ENCODE measurements around the gene TUSC7. TPM values are rescaled to one million over a fixed set of nuclear protein-coding genes. Genes with fewer than 3 reads are reported as not detected.

Gene TUSC7
- total RNA-seq, 1 donor from 2014 or later = not detected

DNA sequence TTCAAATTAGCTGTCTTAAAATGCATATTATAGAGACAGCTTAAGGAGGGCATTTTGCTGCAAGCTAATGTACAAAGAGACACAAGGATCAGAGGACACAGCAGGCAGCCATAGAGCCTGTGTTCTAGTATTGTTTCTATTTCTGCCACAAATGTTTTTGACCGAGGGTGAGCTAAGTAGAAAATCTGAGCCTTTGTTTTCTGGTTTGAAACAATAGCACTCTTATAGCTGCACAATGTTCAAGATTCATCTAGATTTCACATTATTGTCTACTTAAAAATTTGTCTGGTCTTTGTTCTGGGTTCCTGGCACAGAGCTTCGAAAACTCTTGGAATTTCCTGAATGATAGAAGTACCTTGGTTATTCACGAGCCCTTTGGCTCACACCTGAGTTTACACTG is 40.0 kb upstream of the TUSC7 start:
- no peaks in the 10 kb centered on the region for H3K36me3 Mint-ChIP-seq (ENCODE audit: unreplicated experiment)
- no peak for DNase-seq
- H3K27ac Mint-ChIP-seq (ENCODE audit: unreplicated experiment) = no peak overlapping the region
- peaks cover 2% of the 10 kb centered on the region for H3K27me3 Mint-ChIP-seq (ENCODE audit: unreplicated experiment)
- H3K4me1 Mint-ChIP-seq (ENCODE audit: low read depth, unreplicated experiment) = no peaks in the 10 kb centered on the region
- H3K4me3 Mint-ChIP-seq (ENCODE audit: unreplicated experiment) = no peak overlapping the region
- no peak for TF ChIP-seq CTCF (IDR thresholded peaks at IDR 0.05; ENCODE audit: partially characterized antibody, unreplicated experiment)
- H3K9me3 Mint-ChIP-seq (ENCODE audit: unreplicated experiment) = no peaks in the 10 kb centered on the region

- no peak for TF ChIP-seq CTCF (IDR thresholded peaks at IDR 0.05; ENCODE audit: partially characterized antibody, unreplicated experiment)
- Mint-ChIP-seq H3K9me3 (ENCODE audit: unreplicated experiment) (no peaks in the 10 kb centered on the region), H3K4me1 (ENCODE audit: low read depth, unreplicated experiment) (no peaks in the 10 kb centered on the region), H3K27ac (ENCODE audit: unreplicated experiment) (no peak overlapping the region), H3K4me3 (ENCODE audit: unreplicated experiment) (no peak overlapping the region), H3K36me3 (ENCODE audit: unreplicated experiment) (no peaks in the 10 kb centered on the region), H3K27me3 (ENCODE audit: unreplicated experiment) (peaks cover 2% of the 10 kb centered on the region)
- no peak for DNase-seq
Measured at GRCh38 chr3:116671151-116671550, 38.4 kb upstream of the TUSC7 start.

DNA sequence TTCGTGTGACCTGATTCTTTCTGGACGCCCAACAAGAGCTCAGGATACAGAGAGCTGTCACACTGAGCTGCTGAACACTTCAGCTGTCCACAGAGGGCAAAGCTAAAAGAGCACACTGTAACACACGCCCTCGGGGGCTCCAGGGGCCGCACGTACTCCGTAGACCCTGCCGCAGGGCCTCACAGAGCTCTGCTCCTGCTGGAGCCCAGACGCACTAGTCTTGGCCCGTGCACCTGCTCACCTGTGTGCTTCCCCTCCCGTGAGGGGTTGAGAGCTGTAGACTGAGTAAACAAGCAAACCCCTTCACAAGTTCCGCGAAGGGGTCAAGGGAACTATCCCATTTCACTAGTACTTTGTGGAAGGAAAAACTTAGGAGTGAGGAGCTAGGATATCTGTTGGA is 30.7 kb upstream of the TUSC7 start:
- Mint-ChIP-seq H3K36me3 (ENCODE audit: unreplicated experiment) (no peaks in the 10 kb centered on the region), H3K9me3 (ENCODE audit: unreplicated experiment) (no peaks in the 10 kb centered on the region), H3K27ac (ENCODE audit: unreplicated experiment) (no peak overlapping the region), H3K4me1 (ENCODE audit: low read depth, unreplicated experiment) (no peaks in the 10 kb centered on the region), H3K27me3 (ENCODE audit: unreplicated experiment) (no peaks in the 10 kb centered on the region), H3K4me3 (ENCODE audit: unreplicated experiment) (no peak overlapping the region)
- no peak for TF ChIP-seq CTCF (IDR thresholded peaks at IDR 0.05; ENCODE audit: partially characterized antibody, unreplicated experiment)
- DNase-seq = no peak

DNA sequence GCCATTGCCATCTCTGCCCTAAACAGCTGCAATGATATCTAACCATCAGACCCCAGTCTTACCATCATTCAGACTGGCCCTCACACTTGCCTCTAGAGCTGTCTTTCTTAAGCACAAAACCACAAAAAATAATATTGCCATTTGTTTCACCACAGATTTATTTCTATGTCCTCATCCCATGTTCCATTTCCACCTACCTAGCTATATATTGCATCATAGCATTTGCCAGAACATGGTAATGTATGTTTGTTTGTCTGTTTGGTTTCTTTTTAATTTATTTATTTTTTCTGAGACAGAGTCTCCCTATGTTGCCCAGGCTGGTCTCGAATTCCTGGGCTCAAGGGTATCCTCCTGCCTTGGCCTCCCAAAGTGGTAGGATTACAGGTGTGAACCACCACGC is 18.5 kb upstream of the TUSC7 start:
- Mint-ChIP-seq H3K4me1 (ENCODE audit: low read depth, unreplicated experiment) (no peaks in the 10 kb centered on the region), H3K27ac (ENCODE audit: unreplicated experiment) (no peak overlapping the region), H3K9me3 (ENCODE audit: unreplicated experiment) (no peaks in the 10 kb centered on the region), H3K36me3 (ENCODE audit: unreplicated experiment) (no peaks in the 10 kb centered on the region), H3K27me3 (ENCODE audit: unreplicated experiment) (no peaks in the 10 kb centered on the region), H3K4me3 (ENCODE audit: unreplicated experiment) (no peak overlapping the region)
- no peak for DNase-seq
- no peak for TF ChIP-seq CTCF (IDR thresholded peaks at IDR 0.05; ENCODE audit: partially characterized antibody, unreplicated experiment)

DNA sequence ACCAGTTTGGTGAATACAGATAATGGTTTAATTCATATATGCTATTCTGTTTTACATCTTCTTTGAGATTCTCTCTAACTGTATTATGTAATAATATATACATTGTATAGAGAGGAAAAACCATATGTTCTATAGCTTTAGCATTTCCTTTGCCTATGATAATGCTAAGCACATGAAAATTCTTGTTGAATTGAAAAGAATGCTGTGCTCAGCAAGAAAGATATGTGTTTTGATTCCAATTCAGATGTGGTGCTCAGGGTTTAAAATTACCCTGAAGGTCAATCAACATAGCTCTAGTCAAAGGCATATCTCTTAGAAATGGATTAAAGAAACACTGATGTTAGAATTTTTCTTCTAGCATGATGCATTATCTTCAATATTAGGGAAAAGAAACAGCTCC is 8.5 kb upstream of the TUSC7 start:
- Mint-ChIP-seq H3K27me3 (ENCODE audit: unreplicated experiment) (peaks cover 2% of the 10 kb centered on the region), H3K4me1 (ENCODE audit: low read depth, unreplicated experiment) (no peaks in the 10 kb centered on the region), H3K4me3 (ENCODE audit: unreplicated experiment) (no peak overlapping the region), H3K9me3 (ENCODE audit: unreplicated experiment) (no peaks in the 10 kb centered on the region), H3K36me3 (ENCODE audit: unreplicated experiment) (no peaks in the 10 kb centered on the region), H3K27ac (ENCODE audit: unreplicated experiment) (no peak overlapping the region)
- no peak for DNase-seq
- no peak for TF ChIP-seq CTCF (IDR thresholded peaks at IDR 0.05; ENCODE audit: partially characterized antibody, unreplicated experiment)

All from glutamatergic neuron (in vitro differentiated cells).